ENCODE data around the gene TASP1.

DNA sequence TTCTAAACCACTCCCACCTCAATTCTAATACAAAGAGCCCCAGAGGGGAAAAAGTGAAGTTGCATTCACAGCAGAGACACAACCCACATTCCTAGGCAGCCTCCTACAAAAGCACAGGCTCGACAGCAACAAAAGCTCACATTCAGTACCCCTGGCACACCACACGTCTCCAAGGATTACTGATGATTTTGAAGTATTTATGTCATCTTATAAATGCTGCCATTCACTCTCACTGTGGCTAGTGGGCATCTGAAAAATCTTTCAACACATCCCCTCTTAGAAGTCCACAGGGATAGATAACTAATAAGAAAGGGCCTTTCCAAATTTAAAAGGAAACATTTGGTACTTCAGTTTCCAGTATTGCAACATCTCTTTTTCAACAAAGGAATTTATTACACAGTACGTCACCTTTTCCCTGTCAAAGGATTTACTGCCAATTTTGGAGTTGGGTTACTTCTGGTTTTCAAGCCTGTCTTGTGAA lies 146.7 kb downstream of the TASP1 start:
- TF ChIP-seq, protein P1, sequence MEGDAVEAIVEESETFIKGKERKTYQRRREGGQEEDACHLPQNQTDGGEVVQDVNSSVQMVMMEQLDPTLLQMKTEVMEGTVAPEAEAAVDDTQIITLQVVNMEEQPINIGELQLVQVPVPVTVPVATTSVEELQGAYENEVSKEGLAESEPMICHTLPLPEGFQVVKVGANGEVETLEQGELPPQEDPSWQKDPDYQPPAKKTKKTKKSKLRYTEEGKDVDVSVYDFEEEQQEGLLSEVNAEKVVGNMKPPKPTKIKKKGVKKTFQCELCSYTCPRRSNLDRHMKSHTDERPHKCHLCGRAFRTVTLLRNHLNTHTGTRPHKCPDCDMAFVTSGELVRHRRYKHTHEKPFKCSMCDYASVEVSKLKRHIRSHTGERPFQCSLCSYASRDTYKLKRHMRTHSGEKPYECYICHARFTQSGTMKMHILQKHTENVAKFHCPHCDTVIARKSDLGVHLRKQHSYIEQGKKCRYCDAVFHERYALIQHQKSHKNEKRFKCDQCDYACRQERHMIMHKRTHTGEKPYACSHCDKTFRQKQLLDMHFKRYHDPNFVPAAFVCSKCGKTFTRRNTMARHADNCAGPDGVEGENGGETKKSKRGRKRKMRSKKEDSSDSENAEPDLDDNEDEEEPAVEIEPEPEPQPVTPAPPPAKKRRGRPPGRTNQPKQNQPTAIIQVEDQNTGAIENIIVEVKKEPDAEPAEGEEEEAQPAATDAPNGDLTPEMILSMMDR (conservative IDR thresholded peaks at IDR 0.05; ENCODE audit: low read depth, low read length): no peak
- no peak for TF ChIP-seq EZH2 (IDR thresholded peaks at IDR 0.05; ENCODE audit: low read length, unreplicated experiment)
- no peak for TF ChIP-seq EZH2phosphoT487 (IDR thresholded peaks at IDR 0.05; ENCODE audit: borderline replicate concordance, low read length)
